AG04450 (cell line): ENCODE data around the gene RHAG. TPM values are rescaled to one million over a fixed set of nuclear protein-coding genes. Genes with fewer than 3 reads are reported as not detected.

Source experiments
- CTCF ChIA-PET: fragments of 300-600, 350-600 bp; formaldehyde crosslinking; extraction: SDS; loops from one replicate; lab custom pipeline; 2022; ENCODE audit warnings: antibody characterized with exemption, inconsistent platforms; lab: Charles Lee
- POLR2A ChIA-PET: fragments of 350-600 bp; formaldehyde crosslinking; extraction: SDS; loops from one replicate; lab custom pipeline; 2021; ENCODE audit warnings: antibody characterized with exemption, inconsistent platforms; lab: Yijun Ruan, JAX
- DNase-seq: peaks from one replicate; pipeline ENCODE4 v3.0.0-alpha.2; 2011; ENCODE audit warnings: low read depth, low spot score
- H3K27ac ChIP-seq: one replicate; pipeline ENCODE4 v1.5.1; 2012; ENCODE audit warnings: low read depth, low read length, control low read depth
- H3K27me3 ChIP-seq: one replicate; pipeline ENCODE4 v1.6.0; 2012; ENCODE audit warnings: low read length; ENCODE audit not compliant: control insufficient read depth, insufficient read depth
- H3K4me3 ChIP-seq: 2 replicates; pipeline ENCODE4 v1.5.1; 2011; ENCODE audit warnings: mild to moderate bottlenecking, low read depth, low read length, control low read depth
- H3K9me3 ChIP-seq: 2 replicates; pipeline ENCODE4 v1.5.1; 2012; ENCODE audit warnings: low read length; ENCODE audit not compliant: control insufficient read depth, insufficient read depth
- polyA plus RNA-seq: library from polyadenylated mRNA; depleted of rRNA; stranded (reverse); fragments of >200 nt; gene quantifications from 2 replicates; pipeline ENCODE4 v1.2.3, GENCODE V29; 2011
- TF ChIP-seq, protein P1 (sequence below): IDR thresholded peaks from 2 replicates; pipeline ENCODE4 v1.5.1; 2011; ENCODE audit warnings: low read depth, low read length, control low read depth, inconsistent platforms

RHAG gene
- polyA plus RNA-seq, 1 experiment = not detected

DNA sequence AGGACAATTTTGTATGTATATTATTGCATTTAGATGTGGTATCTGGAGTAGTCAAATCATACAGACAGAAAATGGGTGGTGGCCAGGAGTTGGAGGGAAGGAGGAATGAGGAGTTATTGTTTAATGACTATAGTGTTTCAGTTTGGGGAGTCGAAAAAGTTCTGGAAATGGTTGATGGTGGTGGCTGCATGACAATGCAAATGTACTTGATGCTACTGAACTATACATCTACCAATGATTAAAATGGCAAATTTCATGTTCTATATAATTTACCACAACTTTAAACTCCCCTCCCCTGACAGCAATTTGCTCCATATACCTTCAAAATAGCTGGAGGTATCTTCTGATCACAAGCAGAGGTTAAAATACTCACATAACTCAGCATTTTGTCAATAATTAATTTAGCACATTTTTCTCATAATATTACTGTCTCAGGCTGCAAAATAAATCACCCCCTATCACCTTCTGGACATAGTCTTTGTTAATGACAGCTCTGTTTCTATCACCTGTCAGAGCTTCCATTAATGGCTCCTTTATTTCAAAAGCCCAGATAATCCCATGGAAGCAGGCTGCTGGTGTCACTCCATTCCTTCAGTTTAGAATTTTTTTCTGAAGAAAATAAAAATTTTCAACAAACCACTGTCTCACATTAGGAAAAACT is 25.7 kb upstream of the RHAG start:
- ChIA-PET CTCF (no interaction called here), POLR2A (no interaction called here)
- no peaks in the 10 kb centered on the region for H3K9me3 ChIP-seq
- no peak overlapping the region for H3K4me3 ChIP-seq
- TF ChIP-seq, protein P1, sequence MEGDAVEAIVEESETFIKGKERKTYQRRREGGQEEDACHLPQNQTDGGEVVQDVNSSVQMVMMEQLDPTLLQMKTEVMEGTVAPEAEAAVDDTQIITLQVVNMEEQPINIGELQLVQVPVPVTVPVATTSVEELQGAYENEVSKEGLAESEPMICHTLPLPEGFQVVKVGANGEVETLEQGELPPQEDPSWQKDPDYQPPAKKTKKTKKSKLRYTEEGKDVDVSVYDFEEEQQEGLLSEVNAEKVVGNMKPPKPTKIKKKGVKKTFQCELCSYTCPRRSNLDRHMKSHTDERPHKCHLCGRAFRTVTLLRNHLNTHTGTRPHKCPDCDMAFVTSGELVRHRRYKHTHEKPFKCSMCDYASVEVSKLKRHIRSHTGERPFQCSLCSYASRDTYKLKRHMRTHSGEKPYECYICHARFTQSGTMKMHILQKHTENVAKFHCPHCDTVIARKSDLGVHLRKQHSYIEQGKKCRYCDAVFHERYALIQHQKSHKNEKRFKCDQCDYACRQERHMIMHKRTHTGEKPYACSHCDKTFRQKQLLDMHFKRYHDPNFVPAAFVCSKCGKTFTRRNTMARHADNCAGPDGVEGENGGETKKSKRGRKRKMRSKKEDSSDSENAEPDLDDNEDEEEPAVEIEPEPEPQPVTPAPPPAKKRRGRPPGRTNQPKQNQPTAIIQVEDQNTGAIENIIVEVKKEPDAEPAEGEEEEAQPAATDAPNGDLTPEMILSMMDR = no peak
- DNase-seq = no peak
- no peak overlapping the region for H3K27ac ChIP-seq
- no peaks in the 10 kb centered on the region for H3K27me3 ChIP-seq

DNA sequence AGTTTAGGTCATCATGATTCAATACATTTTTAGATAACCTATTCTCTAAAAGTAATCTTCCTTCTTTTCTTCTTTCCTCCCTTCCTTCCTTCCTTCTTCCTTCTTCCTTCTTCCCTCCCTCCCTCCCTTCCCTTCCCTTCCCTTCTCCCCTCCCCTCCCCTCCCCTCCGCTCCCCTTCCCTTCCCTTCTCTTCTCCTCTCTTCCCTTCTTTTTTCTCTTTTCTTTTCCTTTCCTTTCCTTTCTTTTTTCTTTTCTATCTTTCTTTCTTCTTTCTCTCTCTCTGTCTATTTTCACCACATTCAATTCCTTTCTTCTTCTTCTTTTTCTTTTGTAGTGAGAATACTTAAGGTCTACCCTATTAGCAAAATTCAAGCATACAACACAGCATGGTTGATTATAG is 17.3 kb upstream of the RHAG start:
- H3K27me3 ChIP-seq = no peaks in the 10 kb centered on the region
- no peak overlapping the region for H3K4me3 ChIP-seq
- TF ChIP-seq, protein P1 = no peak
- CTCF ChIA-PET = no interaction called here
- no peak overlapping the region for H3K27ac ChIP-seq
- no peaks in the 10 kb centered on the region for H3K9me3 ChIP-seq
- POLR2A ChIA-PET = no interaction called here
- DNase-seq = no peak

DNA sequence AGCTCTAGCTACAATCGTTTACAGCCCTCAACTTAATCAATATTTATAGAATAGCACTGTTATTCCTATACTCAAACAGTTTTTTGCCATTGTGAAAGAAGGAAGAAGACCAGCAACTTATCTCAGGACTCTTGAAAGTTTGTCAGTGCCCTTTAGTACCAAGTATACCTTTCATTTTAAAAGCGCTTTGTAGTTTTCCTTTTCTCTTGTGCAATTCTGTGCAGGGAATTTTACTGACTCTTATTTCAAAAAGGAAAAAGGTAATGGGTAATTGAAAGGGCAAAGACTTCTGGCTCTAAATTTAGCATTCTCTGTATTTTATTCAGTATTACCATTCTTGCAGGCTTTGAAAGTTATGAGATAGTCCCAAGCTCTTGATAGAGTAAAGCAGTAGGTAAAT is 16.8 kb upstream of the RHAG start:
- DNase-seq = no peak
- Histone ChIP-seq H3K4me3 (no peak overlapping the region), H3K27me3 (no peaks in the 10 kb centered on the region), H3K9me3 (no peaks in the 10 kb centered on the region), H3K27ac (no peak overlapping the region)
- TF ChIP-seq, protein P1 = no peak
- POLR2A ChIA-PET = no interaction called here
- CTCF ChIA-PET = no interaction called here

DNA sequence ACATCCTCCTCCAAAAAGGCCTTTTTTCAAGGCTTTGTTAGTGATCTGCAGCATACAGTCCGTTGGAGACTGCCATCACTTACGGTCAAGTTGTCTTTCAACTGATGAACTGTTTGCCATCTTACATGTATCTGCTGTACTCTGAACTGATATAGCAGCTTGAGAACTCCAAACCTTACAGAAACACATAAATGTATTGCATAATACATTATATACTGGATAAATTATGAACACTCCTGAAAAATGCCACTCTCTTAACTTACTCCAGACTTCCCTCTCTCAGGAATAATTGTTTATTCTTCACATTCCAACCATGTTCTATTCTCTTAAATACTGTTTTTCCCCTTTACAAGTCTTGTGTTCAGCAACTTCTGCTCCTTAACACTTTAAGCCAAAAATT is 14.6 kb upstream of the RHAG start:
- H3K27me3 ChIP-seq = no peaks in the 10 kb centered on the region
- TF ChIP-seq, protein P1 = no peak
- CTCF ChIA-PET = interaction anchor here (1.2 kb wide), 1 partner anchor 28 kb away, joined by 4 read pairs; no protein-coding TSS in a partner anchor
- POLR2A ChIA-PET = no interaction called here
- no peak for DNase-seq
- H3K27ac ChIP-seq = no peak overlapping the region
- H3K4me3 ChIP-seq = no peak overlapping the region
- no peaks in the 10 kb centered on the region for H3K9me3 ChIP-seq

DNA sequence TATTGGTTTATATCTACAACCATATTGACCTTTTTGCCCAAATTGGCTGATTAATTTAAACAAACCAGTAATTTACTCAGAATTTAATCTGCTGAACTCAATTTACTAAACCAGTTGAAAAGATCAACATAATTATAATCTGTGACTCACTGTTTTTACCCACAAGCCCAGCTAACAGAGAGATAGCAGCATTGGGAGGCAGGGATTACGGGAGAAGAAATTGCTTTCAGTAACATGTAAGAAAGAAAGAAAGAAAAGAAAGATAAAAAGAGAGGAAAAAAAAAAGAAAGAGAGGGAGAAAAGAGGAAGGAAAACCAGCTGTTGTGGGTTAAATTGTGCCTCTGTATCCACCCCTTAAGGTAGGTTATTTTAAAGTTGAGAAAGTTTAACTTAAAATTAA is 13.3 kb upstream of the RHAG start:
- no peak overlapping the region for H3K27ac ChIP-seq
- CTCF ChIA-PET = no interaction called here
- no peak overlapping the region for H3K4me3 ChIP-seq
- POLR2A ChIA-PET = no interaction called here
- H3K9me3 ChIP-seq = no peaks in the 10 kb centered on the region
- no peaks in the 10 kb centered on the region for H3K27me3 ChIP-seq
- no peak for DNase-seq
- TF ChIP-seq, protein P1 = no peak
